Mesendoderm (in vitro differentiated cells): Measurements from ENCODE around the gene DIO2.

Experiments used
- DNase-seq: peaks from one replicate; pipeline ENCODE4 v3.0.0; 2013
- H2AK5ac ChIP-seq: 2 replicates; pipeline ENCODE4 v1.6.1; 2013; ENCODE audit warnings: low read length, inconsistent platforms
- H2BK120ac ChIP-seq: 2 replicates; pipeline ENCODE4 v1.6.1; 2013; ENCODE audit warnings: low read depth, mild to moderate bottlenecking, low read length, moderate library complexity, mixed read lengths
- H2BK15ac ChIP-seq: replicated peaks from 2 replicates; pipeline ENCODE4 v1.6.1; 2013; ENCODE audit warnings: low read depth, mild to moderate bottlenecking, moderate library complexity
- H2BK5ac ChIP-seq: 2 replicates; pipeline ENCODE4 v1.6.1; 2013; ENCODE audit warnings: low read length, inconsistent platforms
- H3K18ac ChIP-seq: 2 replicates; pipeline ENCODE4 v1.6.1; 2013; ENCODE audit warnings: mild to moderate bottlenecking, low read length, mixed read lengths
- H3K23ac ChIP-seq: one replicate; pipeline ENCODE4 v1.6.1; 2013; ENCODE audit warnings: low read length
- H3K27ac ChIP-seq: 2 replicates; pipeline ENCODE4 v1.5.1; 2013; ENCODE audit warnings: low read depth, mild to moderate bottlenecking, inconsistent platforms, low read length, moderate library complexity
- H3K27me3 ChIP-seq: 2 replicates; pipeline ENCODE4 v1.6.1; 2013; ENCODE audit warnings: low read length, control low read depth, mild to moderate bottlenecking, inconsistent platforms; ENCODE audit not compliant: insufficient read depth, poor library complexity
- H3K36me3 ChIP-seq: 2 replicates; pipeline ENCODE4 v1.6.1; 2013; ENCODE audit warnings: low read length, inconsistent platforms; ENCODE audit not compliant: control insufficient read depth, insufficient read depth
- H3K4ac ChIP-seq: one replicate; pipeline ENCODE4 v1.6.1; 2013; ENCODE audit warnings: low read depth, mild to moderate bottlenecking, low read length, moderate library complexity
- H3K4me1 ChIP-seq: 2 replicates; pipeline ENCODE4 v1.6.1; 2013; ENCODE audit warnings: low read depth, low read length, inconsistent platforms; ENCODE audit not compliant: control insufficient read depth
- H3K4me2 ChIP-seq: 2 replicates; pipeline ENCODE4 v1.6.1; 2013; ENCODE audit warnings: low read length
- H3K4me3 ChIP-seq: 2 replicates; pipeline ENCODE4 v1.5.1; 2013; ENCODE audit warnings: mild to moderate bottlenecking, low read length
- H3K56ac ChIP-seq: one replicate; pipeline ENCODE4 v1.6.1; 2013; ENCODE audit warnings: low read length
- H3K79me1 ChIP-seq: 2 replicates; pipeline ENCODE4 v1.6.1; 2013; ENCODE audit warnings: low read length, inconsistent platforms
- H3K79me2 ChIP-seq: 2 replicates; pipeline ENCODE4 v1.6.1; 2013; ENCODE audit warnings: mild to moderate bottlenecking, low read length; ENCODE audit not compliant: control insufficient read depth, insufficient read depth
- H3K9ac ChIP-seq: 2 replicates; pipeline ENCODE4 v1.6.1; 2013; ENCODE audit warnings: low read length, inconsistent platforms
- H4K5ac ChIP-seq: one replicate; pipeline ENCODE4 v1.6.1; 2013; ENCODE audit warnings: low read length
- H4K8ac ChIP-seq: one replicate; pipeline ENCODE4 v1.6.1; 2013; ENCODE audit warnings: low read depth, mild to moderate bottlenecking, control low read depth, low read length, moderate library complexity
- WGBS: extraction: QIAGEN DNeasy Blood & Tissue Kit; methylation state at CpG from one replicate; pipeline ENCODE4 v1.1.7; 2013; ENCODE audit warnings: low lambda C conversion rate, missing lambda C conversion rate; ENCODE audit not compliant: insufficient coverage; ENCODE audit errors: extremely low coverage; 5-methylcytosine and 5-hydroxymethylcytosine counted together

DIO2 gene

DNA sequence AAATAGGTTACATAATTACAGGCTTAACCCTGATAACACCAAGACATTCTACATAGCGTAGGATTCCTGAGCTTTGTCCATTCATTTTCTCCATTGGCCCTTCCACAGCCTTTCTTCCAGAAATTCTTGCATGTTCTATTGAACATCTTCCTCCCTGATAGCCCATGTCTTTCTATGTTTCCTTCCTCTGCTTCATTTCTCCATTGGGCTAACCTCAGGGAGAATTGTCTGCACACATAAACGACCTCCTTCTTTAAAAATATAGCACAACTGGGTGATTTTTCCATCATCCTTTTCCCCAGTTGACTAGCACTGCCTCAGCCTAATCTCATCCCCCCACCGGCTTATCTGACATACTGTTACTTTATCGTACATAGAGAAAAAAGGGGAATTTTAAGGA, 11.2 kb downstream of the DIO2 start:
- Histone ChIP-seq H3K56ac (no peak overlapping the region), H2AK5ac (no peak overlapping the region), H3K27me3 (no peaks in the 10 kb centered on the region), H3K36me3 (no peaks in the 10 kb centered on the region), H2BK15ac (no peak overlapping the region), H3K4me3 (no peak overlapping the region), H3K27ac (no peak overlapping the region), H3K79me2 (no peaks in the 10 kb centered on the region), H3K79me1 (no peaks in the 10 kb centered on the region), H3K9ac (no peak overlapping the region), H3K4ac (no peak overlapping the region), H4K8ac (no peak overlapping the region), H4K5ac (no peak overlapping the region), H3K23ac (no peak overlapping the region), H3K4me2 (no peak overlapping the region), H2BK5ac (no peak overlapping the region), H2BK120ac (no peak overlapping the region), H3K18ac (no peak overlapping the region), H3K4me1 (no peaks in the 10 kb centered on the region)
- no peak for DNase-seq
- no CpG with 5 or more reads among the region's 4 CpGs for WGBS

GRCh38 chr14:80188571-80188970, 22.7 kb downstream of the DIO2 start:
- no CpG with 5 or more reads among the region's 6 CpGs for WGBS
- no peaks in the 10 kb centered on the region for H3K4me1 ChIP-seq
- no peak overlapping the region for H3K4me2 ChIP-seq

GRCh38 chr14:80186301-80186800, 25.0 kb downstream of the DIO2 start:
- Histone ChIP-seq H3K18ac (no peak overlapping the region), H3K79me2 (no peaks in the 10 kb centered on the region), H3K56ac (no peak overlapping the region), H2BK5ac (no peak overlapping the region), H2BK15ac (no peak overlapping the region), H3K27ac (no peak overlapping the region), H3K4me1 (no peaks in the 10 kb centered on the region), H3K9ac (no peak overlapping the region), H3K4me3 (no peak overlapping the region), H2AK5ac (no peak overlapping the region), H3K4me2 (no peak overlapping the region), H3K23ac (no peak overlapping the region), H3K4ac (no peak overlapping the region), H4K5ac (no peak overlapping the region), H3K36me3 (no peaks in the 10 kb centered on the region), H4K8ac (no peak overlapping the region), H2BK120ac (no peak overlapping the region), H3K27me3 (no peaks in the 10 kb centered on the region), H3K79me1 (no peaks in the 10 kb centered on the region)
- 100% methylated on average over 2 of the region's 9 CpGs for WGBS
- DNase-seq: no peak

More at GRCh38 chr14:80188571-80188970, 22.7 kb downstream of the DIO2 start:
- Histone ChIP-seq H3K36me3 (no peaks in the 10 kb centered on the region), H2BK5ac (no peak overlapping the region), H3K9ac (no peak overlapping the region), H2BK120ac (no peak overlapping the region), H3K27me3 (no peaks in the 10 kb centered on the region), H3K23ac (no peak overlapping the region), H4K5ac (no peak overlapping the region), H3K79me2 (no peaks in the 10 kb centered on the region), H3K4me3 (no peak overlapping the region), H3K4ac (no peak overlapping the region), H2AK5ac (no peak overlapping the region), H3K27ac (no peak overlapping the region), H3K79me1 (no peaks in the 10 kb centered on the region), H3K56ac (no peak overlapping the region), H2BK15ac (no peak overlapping the region), H4K8ac (no peak overlapping the region), H3K18ac (no peak overlapping the region)
- peak; percentile 11 for DNase-seq

DNA sequence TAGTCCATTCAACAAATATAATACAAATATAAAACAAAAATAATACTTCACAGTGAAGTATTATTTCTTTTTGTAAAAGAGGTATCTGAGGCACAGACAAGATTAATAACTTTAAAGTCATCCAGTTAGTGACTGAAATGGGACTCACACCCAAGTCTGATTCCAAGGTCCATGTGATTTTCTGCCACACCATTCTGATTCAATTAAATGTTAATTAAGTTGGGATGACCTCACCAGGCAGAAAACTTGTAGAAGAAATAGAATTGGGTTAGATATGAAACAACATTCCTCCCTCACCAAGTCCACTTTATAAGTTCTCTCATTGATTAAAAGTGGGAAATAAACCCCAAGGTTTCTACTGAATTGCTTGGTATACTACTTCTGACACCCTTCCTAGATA, 34.4 kb downstream of the DIO2 start:
- no peak overlapping the region for H3K4ac ChIP-seq
- no peak overlapping the region for H2AK5ac ChIP-seq
- H3K4me1 ChIP-seq: no peaks in the 10 kb centered on the region
- H3K27me3 ChIP-seq: no peaks in the 10 kb centered on the region
- H2BK120ac ChIP-seq: no peak overlapping the region
- H3K4me2 ChIP-seq: no peak overlapping the region
- no peak overlapping the region for H2BK5ac ChIP-seq
- H3K79me1 ChIP-seq: no peaks in the 10 kb centered on the region
- no peak overlapping the region for H3K18ac ChIP-seq
- DNase-seq: no peak
- no peaks in the 10 kb centered on the region for H3K36me3 ChIP-seq
- H3K23ac ChIP-seq: no peak overlapping the region
- H3K79me2 ChIP-seq: no peaks in the 10 kb centered on the region
- no peak overlapping the region for H4K8ac ChIP-seq
- H4K5ac ChIP-seq: no peak overlapping the region
- H3K27ac ChIP-seq: no peak overlapping the region
- no peak overlapping the region for H3K56ac ChIP-seq
- no peak overlapping the region for H3K4me3 ChIP-seq
- no peak overlapping the region for H2BK15ac ChIP-seq
- H3K9ac ChIP-seq: no peak overlapping the region

DNA sequence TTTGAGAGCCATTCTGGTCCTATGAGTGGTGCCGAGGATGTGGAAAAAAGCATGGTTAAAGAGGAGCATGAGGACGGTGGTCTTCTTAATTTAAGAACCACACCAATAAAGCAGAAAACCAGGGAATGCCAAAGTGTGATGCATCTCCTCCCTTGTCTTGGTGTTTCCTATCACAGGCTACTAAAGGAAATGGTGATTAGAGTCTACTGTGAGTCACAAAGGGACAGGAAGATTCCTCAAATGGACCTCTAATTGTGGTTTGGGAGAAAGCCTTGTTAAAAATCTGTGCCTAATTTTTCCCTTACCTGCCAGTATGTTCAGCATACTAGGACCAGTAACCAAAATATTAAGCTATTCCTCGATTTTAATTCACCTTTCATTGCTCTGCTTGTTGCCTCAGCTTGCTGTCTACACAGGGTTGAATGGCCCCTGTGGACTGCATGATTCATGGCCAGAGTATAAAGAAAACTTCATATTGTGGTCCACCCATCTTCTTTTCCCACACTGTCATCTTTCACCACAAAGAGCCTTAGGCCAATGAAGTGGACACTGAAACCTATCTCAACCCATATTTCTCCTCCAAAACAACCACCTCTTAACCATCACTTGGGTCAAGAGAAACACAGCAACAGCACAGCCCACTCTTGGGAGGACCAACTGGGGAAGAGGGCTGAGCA, 38.8 kb downstream of the DIO2 start:
- Histone ChIP-seq H3K23ac (no peak overlapping the region), H3K4ac (no peak overlapping the region), H2BK5ac (no peak overlapping the region), H3K36me3 (no peaks in the 10 kb centered on the region), H3K4me1 (no peaks in the 10 kb centered on the region), H3K4me3 (no peak overlapping the region), H3K27ac (no peak overlapping the region), H3K79me1 (no peaks in the 10 kb centered on the region), H2AK5ac (no peak overlapping the region), H3K4me2 (no peak overlapping the region), H3K9ac (no peak overlapping the region), H4K5ac (no peak overlapping the region), H3K18ac (no peak overlapping the region), H3K56ac (no peak overlapping the region), H2BK15ac (no peak overlapping the region), H3K27me3 (no peaks in the 10 kb centered on the region), H3K79me2 (no peaks in the 10 kb centered on the region), H4K8ac (no peak overlapping the region), H2BK120ac (no peak overlapping the region)
- no peak for DNase-seq
- no CpG with 5 or more reads among the region's 3 CpGs for WGBS
